HFFc6 (cell line): ENCODE results near the gene RBM26. TPM values are rescaled to one million over a fixed set of nuclear protein-coding genes. Genes with fewer than 3 reads are reported as not detected.

Source experiments
- DNase-seq: peaks from one replicate; pipeline ENCODE4 v3.0.0-alpha.2; 2018
- H3K27ac Mint-ChIP-seq: 2 replicates; pipeline ENCODE4 v1.8.0; 2020; ENCODE audit warnings: mild to moderate bottlenecking, mixed read lengths
- H3K27me3 Mint-ChIP-seq: 2 replicates; pipeline ENCODE4 v1.8.0; 2021; ENCODE audit warnings: mild to moderate bottlenecking, moderate library complexity, mixed read lengths; ENCODE audit not compliant: insufficient read depth
- H3K36me3 Mint-ChIP-seq: 2 replicates; pipeline ENCODE4 v1.8.0; 2021; ENCODE audit warnings: low read depth, mixed read lengths
- H3K4me1 Mint-ChIP-seq: 2 replicates; pipeline ENCODE4 v1.8.0; 2020; ENCODE audit warnings: low read depth, mixed read lengths
- H3K4me3 Mint-ChIP-seq: 2 replicates; pipeline ENCODE4 v1.8.0; 2020; ENCODE audit warnings: mild to moderate bottlenecking, moderate library complexity, mixed read lengths
- H3K9me3 Mint-ChIP-seq: 2 replicates; pipeline ENCODE4 v1.8.0; 2020; ENCODE audit warnings: mild to moderate bottlenecking, mixed read lengths
- total RNA-seq, 6 experiments: library from RNA; stranded (reverse); fragmentation: NEBNext Ultra II Directional; extraction: Animal tissue kit (Norgen Biotek cat#: 25700); gene quantifications; 2 replicates in 1 of 6; 3 replicates in 5 of 6; pipeline ENCODE4 v1.2.3, GENCODE V29; 2021
- TF ChIP-seq, protein P1 (sequence below): fragments of 200-600 bp; sonication (generic); IDR thresholded peaks from 2 replicates; pipeline ENCODE4 v1.5.0; 2021; ENCODE audit warnings: antibody characterized with exemption, mild to moderate bottlenecking

Gene RBM26
- total RNA-seq, 6 experiments from 2014 or later, result 28.5 to 37.6 (median 33.3) TPM

DNA sequence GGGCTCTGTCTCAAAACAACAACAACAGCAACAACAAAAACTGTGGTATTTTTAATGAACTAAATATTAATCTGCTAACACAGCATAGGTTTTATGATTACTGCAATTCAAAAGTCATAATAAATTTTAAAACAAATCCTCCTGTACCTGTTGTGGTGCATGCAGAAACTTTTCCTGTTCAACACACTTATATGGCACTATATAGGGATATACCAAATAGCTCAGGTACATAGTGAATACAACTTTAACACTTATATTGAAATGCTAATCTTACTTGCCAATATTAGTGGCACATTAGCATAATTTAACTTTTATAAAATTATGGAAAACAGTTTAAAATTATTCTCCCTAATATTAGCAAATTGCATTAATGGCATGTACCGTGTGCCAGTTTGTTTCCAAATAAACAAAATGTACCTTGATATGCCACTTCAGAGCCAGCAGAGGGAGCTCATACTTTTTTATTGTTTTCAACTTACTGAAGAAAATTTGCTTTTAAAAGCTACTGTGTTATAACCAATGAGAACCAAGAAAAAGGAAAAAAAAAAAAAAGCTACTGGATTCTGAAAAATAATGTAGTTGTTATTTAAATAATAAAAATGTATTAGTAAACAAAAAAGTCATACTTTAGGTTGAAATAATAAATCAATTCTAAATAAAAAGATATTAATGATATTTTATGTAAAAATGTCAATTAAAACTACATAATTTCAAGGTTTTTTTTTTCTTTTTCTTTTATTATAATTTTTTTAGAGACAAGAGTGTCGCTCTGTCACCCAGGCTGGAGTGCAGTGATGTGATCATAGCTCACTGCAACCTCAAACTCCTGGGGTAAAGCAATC lies 18.0 kb upstream of the RBM26 start:
- Mint-ChIP-seq H3K9me3 (no peaks in the 10 kb centered on the region), H3K27ac (no peak overlapping the region), H3K4me1 (peaks cover 27% of the 10 kb centered on the region), H3K36me3 (no peaks in the 10 kb centered on the region), H3K4me3 (no peak overlapping the region), H3K27me3 (no peaks in the 10 kb centered on the region)
- peak; percentile 57 for DNase-seq
- TF ChIP-seq, protein P1, sequence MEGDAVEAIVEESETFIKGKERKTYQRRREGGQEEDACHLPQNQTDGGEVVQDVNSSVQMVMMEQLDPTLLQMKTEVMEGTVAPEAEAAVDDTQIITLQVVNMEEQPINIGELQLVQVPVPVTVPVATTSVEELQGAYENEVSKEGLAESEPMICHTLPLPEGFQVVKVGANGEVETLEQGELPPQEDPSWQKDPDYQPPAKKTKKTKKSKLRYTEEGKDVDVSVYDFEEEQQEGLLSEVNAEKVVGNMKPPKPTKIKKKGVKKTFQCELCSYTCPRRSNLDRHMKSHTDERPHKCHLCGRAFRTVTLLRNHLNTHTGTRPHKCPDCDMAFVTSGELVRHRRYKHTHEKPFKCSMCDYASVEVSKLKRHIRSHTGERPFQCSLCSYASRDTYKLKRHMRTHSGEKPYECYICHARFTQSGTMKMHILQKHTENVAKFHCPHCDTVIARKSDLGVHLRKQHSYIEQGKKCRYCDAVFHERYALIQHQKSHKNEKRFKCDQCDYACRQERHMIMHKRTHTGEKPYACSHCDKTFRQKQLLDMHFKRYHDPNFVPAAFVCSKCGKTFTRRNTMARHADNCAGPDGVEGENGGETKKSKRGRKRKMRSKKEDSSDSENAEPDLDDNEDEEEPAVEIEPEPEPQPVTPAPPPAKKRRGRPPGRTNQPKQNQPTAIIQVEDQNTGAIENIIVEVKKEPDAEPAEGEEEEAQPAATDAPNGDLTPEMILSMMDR, result peak; percentile 91

DNA sequence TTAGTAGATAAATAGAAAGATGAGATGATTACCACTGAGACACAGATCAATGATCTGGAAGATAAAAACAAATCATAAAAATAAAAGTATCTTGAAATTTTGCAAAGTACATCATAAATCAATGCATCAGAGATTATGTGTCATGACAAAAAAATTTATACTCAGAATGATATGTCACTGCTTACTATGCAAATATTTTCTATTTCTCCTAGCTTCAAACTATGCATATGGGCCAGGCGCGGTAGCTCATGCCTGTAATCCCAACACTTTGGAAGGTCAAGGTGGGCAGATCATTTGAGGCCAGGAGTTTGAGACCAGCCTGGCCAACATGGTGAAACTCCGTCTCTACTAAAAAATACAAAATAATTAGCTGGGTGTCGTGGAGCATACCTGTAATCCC lies 17.3 kb upstream of the RBM26 start:
- H3K9me3 Mint-ChIP-seq, result no peaks in the 10 kb centered on the region
- H3K4me3 Mint-ChIP-seq, result no peak overlapping the region
- DNase-seq, result no peak
- no peak overlapping the region for H3K27ac Mint-ChIP-seq
- no peaks in the 10 kb centered on the region for H3K27me3 Mint-ChIP-seq
- H3K4me1 Mint-ChIP-seq, result peaks cover 20% of the 10 kb centered on the region
- TF ChIP-seq, protein P1, result no peak
- H3K36me3 Mint-ChIP-seq, result no peaks in the 10 kb centered on the region

DNA sequence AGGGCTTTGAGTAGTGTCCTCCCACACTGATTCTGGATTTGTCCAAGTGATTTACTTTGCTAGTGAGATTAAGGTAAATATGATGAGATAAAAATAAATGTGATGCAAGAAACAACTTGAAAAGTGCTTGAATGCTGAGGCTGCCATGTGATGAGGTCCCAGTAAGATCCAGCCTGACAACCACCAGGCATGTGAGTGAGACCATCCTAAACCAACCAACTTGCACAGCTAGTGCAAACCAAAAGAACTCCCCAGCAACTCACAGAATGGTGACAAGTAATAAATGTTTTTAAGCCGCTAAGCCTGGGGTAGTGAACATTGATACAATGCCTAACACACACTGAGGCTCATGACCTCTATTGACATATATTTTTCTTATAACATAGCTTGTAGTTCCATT lies 13.3 kb upstream of the RBM26 start:
- TF ChIP-seq, protein P1, result no peak
- no peak for DNase-seq
- H3K27me3 Mint-ChIP-seq, result no peaks in the 10 kb centered on the region
- H3K36me3 Mint-ChIP-seq, result no peaks in the 10 kb centered on the region
- no peak overlapping the region for H3K4me3 Mint-ChIP-seq
- H3K9me3 Mint-ChIP-seq, result no peaks in the 10 kb centered on the region
- H3K4me1 Mint-ChIP-seq, result peaks cover 11% of the 10 kb centered on the region
- no peak overlapping the region for H3K27ac Mint-ChIP-seq

DNA sequence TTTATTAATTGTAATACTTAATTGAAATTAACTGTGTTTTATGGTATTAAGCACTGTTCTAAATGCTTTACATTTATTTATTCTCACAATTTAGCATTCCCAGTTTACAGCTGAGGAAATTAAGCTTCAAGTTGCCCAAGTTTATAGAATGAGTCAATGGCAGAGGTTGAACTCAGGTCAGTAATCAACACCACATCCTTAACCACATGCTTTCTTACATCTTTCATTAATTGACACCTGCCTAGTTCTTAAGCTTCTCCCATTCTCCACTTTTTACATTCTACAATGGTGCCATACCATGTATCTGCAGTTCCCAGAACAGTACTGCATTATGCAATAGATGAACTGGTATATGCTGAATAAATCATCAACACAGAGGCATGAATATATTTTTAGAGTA lies 11.7 kb upstream of the RBM26 start:
- H3K27me3 Mint-ChIP-seq, result no peaks in the 10 kb centered on the region
- H3K9me3 Mint-ChIP-seq, result no peaks in the 10 kb centered on the region
- DNase-seq, result no peak
- TF ChIP-seq, protein P1, result no peak
- H3K36me3 Mint-ChIP-seq, result no peaks in the 10 kb centered on the region
- H3K27ac Mint-ChIP-seq, result no peak overlapping the region
- H3K4me3 Mint-ChIP-seq, result no peak overlapping the region
- peaks cover 2% of the 10 kb centered on the region for H3K4me1 Mint-ChIP-seq

DNA sequence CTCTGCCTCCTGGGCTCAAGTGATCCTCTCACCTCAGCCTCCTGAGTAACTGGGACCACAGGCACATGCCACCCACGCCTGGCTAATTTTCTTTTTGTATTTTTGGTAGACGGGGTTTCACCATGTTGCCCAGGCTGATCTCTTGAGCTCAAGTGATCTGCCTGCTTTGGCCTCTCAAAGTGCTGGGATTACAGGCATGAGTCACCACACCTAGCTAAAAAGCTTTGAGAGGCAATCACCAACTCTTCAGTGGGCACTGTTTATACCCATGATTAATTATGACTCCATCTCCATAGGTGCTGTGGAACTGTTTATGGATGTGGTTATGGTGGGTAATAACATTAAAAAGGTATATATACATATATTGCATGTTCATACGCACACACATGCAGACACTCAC lies 7.5 kb upstream of the RBM26 start:
- Mint-ChIP-seq H3K27me3 (no peaks in the 10 kb centered on the region), H3K27ac (no peak overlapping the region), H3K4me3 (no peak overlapping the region), H3K9me3 (no peaks in the 10 kb centered on the region), H3K4me1 (no peaks in the 10 kb centered on the region), H3K36me3 (no peaks in the 10 kb centered on the region)
- TF ChIP-seq, protein P1, result no peak
- DNase-seq, result no peak
